GM12891 (cell line): ENCODE measurements around the gene TRPM3.

Source experiments
- DNase-seq: peaks from one replicate; pipeline ENCODE4 v3.0.0; 2011; ENCODE audit warnings: low spot score; ENCODE audit not compliant: insufficient read length
- FAIRE-seq: peaks from 2 replicates; lab custom pipeline; 2011; peaks lifted over from hg19 to GRCh38; lab: Jason Lieb, UNC
- PAX5 ChIP-seq: IDR thresholded peaks from 2 replicates; pipeline ENCODE4 v1.6.1; 2011; ENCODE audit warnings: low read length, moderate library complexity, mild to moderate bottlenecking; ENCODE audit not compliant: insufficient read depth, severe bottlenecking
- POLR2A ChIP-seq: IDR thresholded peaks from 2 replicates; pipeline ENCODE4 v1.6.1; 2011; ENCODE audit warnings: low read depth, low read length, control low read depth
- POLR2AphosphoS5 ChIP-seq: IDR thresholded peaks from 2 replicates; pipeline ENCODE4 v1.6.1; 2011; ENCODE audit warnings: low read depth, low read length, control low read depth
- POU2F2 ChIP-seq: IDR thresholded peaks from 2 replicates; pipeline ENCODE4 v1.6.1; 2011; ENCODE audit warnings: low read depth, mild to moderate bottlenecking, control low read depth, low read length, moderate library complexity
- SPI1 ChIP-seq: IDR thresholded peaks from 2 replicates; pipeline ENCODE4 v1.6.1; 2011; ENCODE audit warnings: low read depth, low read length, control low read depth
- TAF1 ChIP-seq: IDR thresholded peaks from 2 replicates; pipeline ENCODE4 v1.6.1; 2011; ENCODE audit warnings: low read depth, low read length, control low read depth

Gene TRPM3

GRCh38 chr9:70607926-70608325, 513.5 kb downstream of the TRPM3 start:
- TF ChIP-seq POU2F2 (no peak), SPI1 (peak; percentile 89)
- no peak for DNase-seq
- FAIRE-seq = peak; percentile 43

GRCh38 chr9:70607329-70607728, 514.1 kb downstream of the TRPM3 start:
- TF ChIP-seq POLR2A (no peak), POLR2AphosphoS5 (no peak), TAF1 (no peak), POU2F2 (no peak), SPI1 (no peak), PAX5 (no peak)
- no peak for FAIRE-seq
- DNase-seq = no peak

GRCh38 chr9:70603020-70603411, 518.4 kb downstream of the TRPM3 start:
- no peak for TF ChIP-seq POU2F2
- TF ChIP-seq SPI1 = no peak
- TF ChIP-seq POLR2AphosphoS5 = no peak
- no peak for TF ChIP-seq PAX5
- TF ChIP-seq TAF1 = no peak
- no peak for TF ChIP-seq POLR2A
- no peak for DNase-seq
- FAIRE-seq = no peak

- TF ChIP-seq SPI1 (no peak), PAX5 (no peak), TAF1 (no peak), POLR2A (no peak)
- FAIRE-seq = peak; percentile 31
- DNase-seq = peak; percentile 7
These were observed 519.0 kb downstream of the TRPM3 start for GRCh38 chr9:70602321-70603019.

- no peak for DNase-seq
- no peak for FAIRE-seq
These were observed 520.1 kb downstream of the TRPM3 start for GRCh38 chr9:70601000-70601951.

GRCh38 chr9:70600506-70600905, 520.9 kb downstream of the TRPM3 start:
- no peak for FAIRE-seq
- TF ChIP-seq PAX5 = no peak
- TF ChIP-seq TAF1 = no peak
- no peak for TF ChIP-seq POLR2AphosphoS5
- TF ChIP-seq SPI1 = no peak
- no peak for TF ChIP-seq POU2F2
- TF ChIP-seq POLR2A = no peak

More at GRCh38 chr9:70601000-70601951, 520.1 kb downstream of the TRPM3 start:
- TF ChIP-seq TAF1 = no peak
- no peak for TF ChIP-seq POLR2A
- no peak for TF ChIP-seq SPI1
- no peak for TF ChIP-seq PAX5
- no peak for TF ChIP-seq POLR2AphosphoS5

GRCh38 chr9:70597886-70598285, 523.5 kb downstream of the TRPM3 start:
- no peak for TF ChIP-seq SPI1
- TF ChIP-seq TAF1 = no peak
- TF ChIP-seq POLR2AphosphoS5 = no peak
- TF ChIP-seq POLR2A = no peak
- no peak for TF ChIP-seq PAX5
- no peak for TF ChIP-seq POU2F2
- FAIRE-seq (no peak), DNase-seq (no peak)

More at GRCh38 chr9:70600506-70600905, 520.9 kb downstream of the TRPM3 start:
- no peak for DNase-seq

- DNase-seq = no peak
- TF ChIP-seq POU2F2 (no peak), TAF1 (no peak), SPI1 (no peak), POLR2A (no peak), PAX5 (no peak), POLR2AphosphoS5 (no peak)
- FAIRE-seq = no peak
These were observed 526.2 kb downstream of the TRPM3 start for GRCh38 chr9:70595211-70595610.

GRCh38 chr9:70594386-70594944, 527.0 kb downstream of the TRPM3 start:
- FAIRE-seq (no peak), DNase-seq (no peak)
- TF ChIP-seq PAX5 (no peak), SPI1 (no peak), POLR2AphosphoS5 (no peak), POLR2A (no peak), TAF1 (no peak), POU2F2 (no peak)
